GM18508 (cell line): Measurements from ENCODE around the gene APOA1.
"Not testable (repeated sequence)": the region's sequence is repeated elsewhere in the genome, so short reads cannot be mapped to it uniquely, and the experiment has no call there.

ENCODE experiments used
- ATAC-seq: cut with Tn5 transposase; IDR thresholded peaks from one replicate; pipeline ENCODE4 v1.9.1; 2021; ENCODE audit warnings: moderate number of reproducible peaks; ENCODE audit not compliant: insufficient read depth, unreplicated experiment

The APOA1 gene

GRCh38 chr11:116822575-116822974 is 14.8 kb downstream of the APOA1 start:
- ATAC-seq, result no peak

DNA sequence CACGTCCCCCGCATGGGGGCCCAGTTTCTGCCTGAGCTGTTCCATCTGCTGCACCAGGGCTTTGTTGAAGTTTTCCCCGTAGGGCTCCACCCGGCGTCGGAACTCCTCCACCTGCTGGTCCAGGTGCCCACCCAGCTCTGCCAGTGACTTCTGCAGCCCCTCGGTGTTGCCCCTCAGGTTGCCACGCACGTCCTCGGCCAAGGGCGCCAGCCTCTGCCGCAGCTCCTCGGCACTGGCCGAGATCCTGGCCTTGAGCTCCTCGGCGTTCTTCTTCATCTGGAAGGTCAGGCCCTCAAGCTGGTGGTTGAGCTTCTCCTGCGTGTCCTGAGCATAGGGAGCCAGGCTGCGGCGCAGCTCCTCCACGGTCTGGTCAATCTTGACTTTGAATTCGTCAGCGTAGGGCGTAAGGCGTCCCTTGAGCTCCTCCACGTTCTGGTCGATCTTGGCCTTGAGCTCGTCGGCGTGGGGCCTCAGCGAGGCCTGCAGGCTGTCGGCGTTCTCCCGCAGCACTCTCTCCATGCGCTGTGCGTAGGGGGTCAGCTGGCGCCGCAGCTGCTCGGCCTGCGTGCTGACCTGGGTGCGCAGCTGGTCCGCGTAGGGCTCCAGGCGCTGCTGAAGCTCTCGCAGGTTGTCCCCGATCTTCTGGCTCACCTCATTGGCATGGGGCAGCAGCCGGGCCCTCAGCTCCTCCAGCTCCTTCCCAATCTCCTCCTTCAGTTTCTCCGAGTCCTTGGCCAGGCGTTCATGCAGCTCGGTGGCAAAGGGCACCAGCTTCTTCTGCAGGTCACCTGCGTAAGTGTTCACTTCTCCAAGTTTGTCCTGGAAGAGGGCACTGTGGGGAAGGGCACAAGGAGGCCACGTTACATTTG is 16.1 kb downstream of the APOA1 start:
- ATAC-seq, result no peak

- no peak for ATAC-seq
Observed at GRCh38 chr11:116819049-116819448, 18.4 kb downstream of the APOA1 start.

- no peak for ATAC-seq
Observed at GRCh38 chr11:116814502-116814901, 22.9 kb downstream of the APOA1 start.

GRCh38 chr11:116813781-116814471 is 23.5 kb downstream of the APOA1 start:
- ATAC-seq, result no peak

GRCh38 chr11:116813170-116813569 is 24.3 kb downstream of the APOA1 start:
- ATAC-seq, result no peak

DNA sequence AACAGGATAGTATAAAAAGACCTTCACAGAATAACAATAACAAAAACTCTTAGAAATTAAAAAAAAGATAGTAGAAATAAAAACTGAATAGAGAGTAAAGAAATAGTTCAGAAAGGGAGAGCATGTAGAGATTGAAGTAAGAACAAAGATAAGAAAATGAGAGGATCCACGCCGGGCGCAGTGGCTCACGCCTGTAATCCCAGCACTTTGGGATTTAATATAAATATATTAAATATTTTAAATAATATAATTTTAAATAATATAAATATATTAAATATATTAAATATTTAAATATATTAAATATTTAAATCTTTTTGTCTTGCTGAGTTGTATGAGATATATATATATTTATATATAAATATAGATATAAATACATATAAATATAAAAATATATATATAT is 25.3 kb downstream of the APOA1 start:
- ATAC-seq, result no peak

DNA sequence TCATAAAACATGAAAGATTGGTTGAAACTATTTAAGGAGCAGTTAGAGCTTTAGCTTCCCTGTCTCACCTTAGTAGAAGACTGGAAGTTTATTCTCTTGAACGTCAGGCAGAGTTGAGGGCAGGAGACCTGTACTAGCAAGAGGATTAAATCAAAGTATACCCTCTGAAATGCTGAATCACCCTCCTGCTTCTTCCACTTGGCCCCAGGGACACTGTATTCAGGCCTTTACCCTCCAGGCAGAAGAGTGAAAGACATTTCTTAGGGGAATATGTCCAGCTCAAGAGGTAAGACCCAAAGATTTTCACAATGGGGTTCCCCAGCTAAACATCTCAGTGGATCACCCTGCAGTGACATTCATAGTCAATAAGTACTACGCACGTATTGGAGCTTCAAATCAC is 26.2 kb downstream of the APOA1 start:
- no peak for ATAC-seq

- ATAC-seq, result no peak
Observed at GRCh38 chr11:116808262-116809175, 28.9 kb downstream of the APOA1 start.

DNA sequence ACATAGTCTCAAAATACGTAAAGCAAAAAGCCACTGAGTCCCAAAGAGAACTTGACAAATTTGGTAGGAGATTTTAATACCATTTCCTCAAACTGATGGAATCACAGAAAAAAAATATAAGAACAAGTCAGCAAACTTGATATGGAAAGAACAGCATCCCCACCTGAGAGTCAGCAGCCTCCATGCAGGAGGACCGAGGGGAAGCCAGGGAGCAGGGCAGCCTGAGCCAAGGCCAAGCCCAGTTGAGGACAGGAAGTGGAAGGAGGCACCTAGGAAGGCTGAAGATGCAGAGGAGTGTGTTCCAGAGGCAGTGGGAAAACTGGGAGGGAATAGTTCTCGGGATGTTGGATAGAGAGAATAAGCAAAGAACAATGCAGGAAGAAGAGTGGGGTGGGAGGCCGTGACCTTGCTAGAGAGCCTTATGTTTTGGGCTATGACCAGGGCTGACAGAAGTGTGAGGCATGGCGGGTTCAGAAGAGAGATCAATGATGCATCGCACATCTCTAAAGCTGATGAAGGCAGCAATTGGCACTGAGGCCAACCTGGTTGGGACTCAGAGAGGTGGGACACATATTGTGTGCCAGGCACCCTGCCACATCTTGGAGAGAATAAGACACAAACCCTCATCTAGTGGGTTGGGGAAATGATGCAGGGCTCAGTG is 29.7 kb downstream of the APOA1 start:
- no peak for ATAC-seq

DNA sequence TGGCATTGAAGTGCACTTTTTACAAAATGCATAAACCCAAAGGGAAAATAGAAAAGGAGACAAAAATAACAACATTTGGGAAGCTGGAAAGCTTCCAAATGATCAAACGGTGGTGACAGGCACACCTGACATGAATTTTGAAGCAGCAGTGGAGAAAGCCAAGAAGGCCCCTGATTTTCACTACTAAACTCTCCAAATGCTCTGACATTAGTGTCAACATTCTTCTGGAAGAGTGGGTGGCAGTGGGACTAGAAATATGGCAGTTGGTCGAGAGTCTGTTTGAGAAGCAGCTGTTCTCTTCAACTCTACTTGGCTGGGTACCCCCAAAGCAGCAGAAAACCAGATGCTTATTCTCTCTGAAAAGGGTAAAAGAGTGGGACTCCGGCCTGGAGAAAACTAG is 33.4 kb downstream of the APOA1 start:
- no peak for ATAC-seq

DNA sequence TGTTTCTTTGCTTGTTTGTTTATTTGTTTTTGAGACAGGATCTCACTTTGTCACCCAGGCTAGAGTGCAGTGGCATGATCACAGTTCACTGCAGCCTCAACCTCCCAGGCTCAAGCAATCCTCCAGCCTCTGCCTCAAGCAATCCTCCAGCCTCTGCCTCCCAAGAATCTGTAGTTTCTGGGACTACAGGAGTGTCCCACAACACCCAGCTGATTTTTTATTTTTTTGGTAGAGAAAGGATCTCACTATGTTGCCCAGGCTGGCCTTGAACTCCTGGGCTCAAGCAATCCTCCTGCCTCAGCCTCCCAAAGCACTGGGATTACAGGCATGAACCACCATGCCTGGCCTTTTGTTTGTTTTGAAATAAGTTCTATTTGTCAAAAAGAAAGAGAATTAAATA is 35.8 kb downstream of the APOA1 start:
- ATAC-seq, result not testable (repeated sequence)

- no peak for ATAC-seq
Observed at GRCh38 chr11:116800610-116801009, 36.8 kb downstream of the APOA1 start.

GRCh38 chr11:116798368-116798767 is 39.1 kb downstream of the APOA1 start:
- ATAC-seq, result no peak

- no peak for ATAC-seq
Observed at GRCh38 chr11:116797816-116798215, 39.6 kb downstream of the APOA1 start.

DNA sequence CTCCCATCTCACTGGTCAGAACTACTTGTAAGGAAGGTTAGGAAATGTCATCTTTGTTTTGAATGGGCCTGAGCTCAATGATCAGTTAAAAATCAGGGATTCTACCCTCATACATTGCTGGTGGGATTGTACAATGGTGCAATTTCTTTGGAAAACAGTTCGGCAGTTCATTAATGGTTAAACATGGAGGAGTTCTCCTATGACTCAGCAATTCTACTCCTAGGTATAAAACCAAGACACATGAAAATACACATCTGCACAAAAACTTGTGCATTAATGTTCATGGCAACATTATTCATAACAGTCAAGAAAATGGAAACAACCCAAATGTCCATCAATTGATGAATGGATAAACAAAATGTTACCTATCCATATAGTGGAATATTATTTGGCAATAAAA is 40.9 kb downstream of the APOA1 start:
- ATAC-seq, result no peak

GRCh38 chr11:116794851-116795250 is 42.6 kb downstream of the APOA1 start:
- ATAC-seq, result no peak

DNA sequence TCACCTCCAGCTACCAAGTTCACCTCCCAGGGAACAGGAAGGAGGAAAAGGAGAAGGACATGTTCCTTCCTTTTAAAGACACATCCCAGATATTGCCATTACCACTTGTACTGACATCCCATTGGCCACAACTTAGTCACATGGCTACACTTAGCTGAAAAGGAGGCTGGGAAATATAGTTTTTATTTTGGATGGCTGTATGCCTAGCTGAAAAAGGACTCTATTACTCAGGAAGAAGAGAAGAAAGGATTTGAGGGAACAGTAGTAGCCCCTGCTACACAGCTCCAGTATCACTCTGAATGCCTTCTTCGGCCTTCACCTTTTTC is 43.7 kb downstream of the APOA1 start:
- ATAC-seq, result no peak

GRCh38 chr11:116792869-116793771 is 44.3 kb downstream of the APOA1 start:
- no peak for ATAC-seq
